NCI-H2196 (cell line): Measurements from ENCODE around the gene ARFGEF3.
"Not testable (repeated sequence)": the region's sequence is repeated elsewhere in the genome, so short reads cannot be mapped to it uniquely, and the experiment has no call there.

Experiments used
- DNase-seq: peaks from one replicate; lab custom pipeline; 2025; ENCODE audit not compliant: unreplicated experiment; lab: John Stamatoyannopoulos, UW

Gene ARFGEF3

GRCh38 chr6:138341176-138341575, 179.4 kb downstream of the ARFGEF3 start:
- no peak for DNase-seq

GRCh38 chr6:138343112-138343511, 181.4 kb downstream of the ARFGEF3 start:
- DNase-seq: no peak

GRCh38 chr6:138345565-138346285, 184.0 kb downstream of the ARFGEF3 start:
- DNase-seq: no peak

- DNase-seq: no peak
Measured at GRCh38 chr6:138346302-138347195, 184.8 kb downstream of the ARFGEF3 start.

- DNase-seq: no peak
Measured at GRCh38 chr6:138347864-138348263, 186.1 kb downstream of the ARFGEF3 start.

GRCh38 chr6:138349891-138350290, 188.2 kb downstream of the ARFGEF3 start:
- DNase-seq: no peak

- no peak for DNase-seq
Measured at GRCh38 chr6:138357928-138358327, 196.2 kb downstream of the ARFGEF3 start.

GRCh38 chr6:138368684-138369083, 206.9 kb downstream of the ARFGEF3 start:
- not testable (repeated sequence) for DNase-seq

- no peak for DNase-seq
Measured at GRCh38 chr6:138370631-138371451, 209.1 kb downstream of the ARFGEF3 start.

GRCh38 chr6:138371452-138371711, 209.6 kb downstream of the ARFGEF3 start:
- no peak for DNase-seq

GRCh38 chr6:138371720-138372119, 210.0 kb downstream of the ARFGEF3 start:
- no peak for DNase-seq

GRCh38 chr6:138372711-138373463, 211.1 kb downstream of the ARFGEF3 start:
- DNase-seq: no peak

GRCh38 chr6:138374230-138374629, 212.5 kb downstream of the ARFGEF3 start:
- DNase-seq: no peak

- no peak for DNase-seq
Measured at GRCh38 chr6:138374815-138375214, 213.1 kb downstream of the ARFGEF3 start.

- DNase-seq: no peak
Measured at GRCh38 chr6:138377042-138377441, 215.3 kb downstream of the ARFGEF3 start.

GRCh38 chr6:138377844-138378243, 216.1 kb downstream of the ARFGEF3 start, which contains the start of gene SMIM28:
TSS of gene SMIM28 (plus strand) at chr6:138377905. CDS start at chr6:138378073, 168 bp downstream.
- peak; percentile 34 for DNase-seq

- DNase-seq: no peak
Measured at GRCh38 chr6:138378463-138378862, 216.7 kb downstream of the ARFGEF3 start.

- no peak for DNase-seq
Measured at GRCh38 chr6:138382498-138383265, 220.9 kb downstream of the ARFGEF3 start.

GRCh38 chr6:138383776-138384175, 222.0 kb downstream of the ARFGEF3 start:
- DNase-seq: no peak

GRCh38 chr6:138386897-138387296, 225.2 kb downstream of the ARFGEF3 start:
- no peak for DNase-seq
